PC-9 (cell line): ENCODE data around the gene TMEM242. TPM values are rescaled to one million over a fixed set of nuclear protein-coding genes. Genes with fewer than 3 reads are reported as not detected.

Source experiments
- BruUV-seq: library from RNA; stranded (reverse); fragments of 400-500 nt; replicated peaks from 2 replicates; lab custom pipeline; 2021; lab: Mats Ljungman, UMichigan
- CTCF ChIA-PET: fragments of 300-600 bp; sonication (Branson Sonifier 250); formaldehyde crosslinking; loops from one replicate; lab custom pipeline; 2022; ENCODE audit warnings: antibody characterized with exemption; lab: Charles Lee
- POLR2A ChIA-PET: fragments of 300-600 bp; sonication (Branson Sonifier 250); formaldehyde crosslinking; loops from one replicate; lab custom pipeline; 2022; ENCODE audit warnings: antibody characterized with exemption; ENCODE audit not compliant: unreplicated experiment; lab: Charles Lee
- DNase-seq, 2 experiments: peaks; one replicate each; pipeline versions ENCODE4 v3.0.0 to v3.0.0-alpha.2; 2015 to 2022; ENCODE audit warnings: mixed read lengths in 1 of 2
- H2AFZ ChIP-seq: fragments of 200-600 bp; sonication (generic); 2 replicates; pipeline ENCODE4 v1.8.1; 2017; ENCODE audit warnings: antibody characterized with exemption
- H3F3A ChIP-seq: fragments of 200-600 bp; sonication (generic); 2 replicates; pipeline ENCODE4 v1.8.1; 2017; ENCODE audit warnings: antibody characterized with exemption, mild to moderate bottlenecking, low read depth; ENCODE audit not compliant: insufficient read depth
- H3K27ac ChIP-seq: fragments of 200-600 bp; sonication (generic); 2 replicates; pipeline ENCODE4 v1.6.1; 2016; ENCODE audit warnings: mixed run types
- H3K27me3 ChIP-seq: fragments of 200-600 bp; sonication (generic); 2 replicates; pipeline ENCODE4 v1.6.1; 2016; ENCODE audit warnings: low read depth, mixed run types; ENCODE audit not compliant: insufficient read depth
- H3K36me3 ChIP-seq: fragments of 200-600 bp; sonication (generic); 2 replicates; pipeline ENCODE4 v1.6.1; 2016; ENCODE audit warnings: low read depth, mixed run types
- H3K4me1 ChIP-seq: fragments of 200-600 bp; sonication (generic); replicated peaks from 2 replicates; pipeline ENCODE4 v1.6.1; 2016; ENCODE audit warnings: mixed run types; ENCODE audit not compliant: insufficient read depth
- H3K4me2 ChIP-seq: fragments of 200-600 bp; sonication (generic); 2 replicates; pipeline ENCODE4 v1.6.1; 2017; ENCODE audit warnings: mixed run types
- H3K4me3 ChIP-seq: fragments of 200-600 bp; sonication (generic); 2 replicates; pipeline ENCODE4 v1.6.1; 2016; ENCODE audit warnings: mixed run types
- H3K79me2 ChIP-seq: fragments of 200-600 bp; sonication (generic); 2 replicates; pipeline ENCODE4 v1.6.1; 2017; ENCODE audit warnings: low read depth, mixed run types
- H3K9me2 ChIP-seq: fragments of 200-600 bp; sonication (generic); 2 replicates; pipeline ENCODE4 v1.8.1; 2017; ENCODE audit warnings: mild to moderate bottlenecking; ENCODE audit not compliant: insufficient read depth
- H3K9me3 ChIP-seq: fragments of 200-600 bp; sonication (generic); 2 replicates; pipeline ENCODE4 v1.8.1; 2016; ENCODE audit warnings: low read depth; ENCODE audit not compliant: insufficient read depth
- H4K20me1 ChIP-seq: fragments of 200-600 bp; sonication (generic); 2 replicates; pipeline ENCODE4 v1.8.1; 2017; ENCODE audit not compliant: insufficient read depth
- EZH2 ChIP-seq: fragments of 200-600 bp; sonication (generic); IDR thresholded peaks from 2 replicates; pipeline ENCODE4 v1.8.0; 2017; ENCODE audit warnings: antibody characterized with exemption, low read depth
- intact Hi-C: fragments of 100-400 bp; cut with micrococcal nuclease; formaldehyde crosslinking; loops from one replicate; pipeline ENCODE4 v1.10.0; 2022; ENCODE audit not compliant: unreplicated experiment
- total RNA-seq: library from RNA; stranded (reverse); gene quantifications from 2 replicates; pipeline ENCODE4 v1.2.3, GENCODE V29; 2021
- TF ChIP-seq, protein P1 (sequence below): fragments of 200-600 bp; sonication (generic); conservative IDR thresholded peaks from 2 replicates; pipeline ENCODE4 v1.6.1; 2017; ENCODE audit warnings: mixed run types, antibody characterized with exemption, mild to moderate bottlenecking, moderate library complexity

The TMEM242 gene
- total RNA-seq, 1 experiment from 2014 or later = 8.1 TPM

DNA sequence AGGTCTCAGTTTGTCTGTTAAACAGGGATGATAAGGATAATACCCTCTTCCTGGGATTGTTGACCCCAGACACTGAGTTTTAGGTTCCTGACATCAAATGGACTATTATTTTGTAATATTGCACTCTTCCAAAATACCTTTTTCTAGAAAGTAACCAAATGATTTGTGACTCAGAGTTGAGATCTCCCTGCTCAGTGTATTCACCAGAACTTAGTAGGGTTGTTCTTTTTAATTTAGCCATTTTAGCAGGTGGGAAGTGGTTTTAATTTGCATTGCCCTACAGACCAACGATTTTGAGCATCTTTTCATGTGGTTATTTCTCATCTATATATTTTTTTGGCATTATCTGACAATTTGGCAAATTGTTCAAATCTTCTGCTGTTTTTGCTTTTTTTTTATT lies 75.1 kb downstream of the TMEM242 start:
- Histone ChIP-seq H3K4me2 (no peak overlapping the region), H3K9me2 (no peaks in the 10 kb centered on the region), H3K36me3 (no peaks in the 10 kb centered on the region), H3K27me3 (peaks cover 7% of the 10 kb centered on the region; the same call in 1 of the 2 replicates), H4K20me1 (no peaks in the 10 kb centered on the region), H3F3A (no peaks in the 10 kb centered on the region), H3K4me1 (no peaks in the 10 kb centered on the region), H3K79me2 (no peaks in the 10 kb centered on the region), H3K9me3 (peaks cover 3% of the 10 kb centered on the region; the same call in 1 of the 2 replicates), H3K27ac (no peak overlapping the region), H3K4me3 (no peak overlapping the region), H2AFZ (no peak overlapping the region)
- no peak for DNase-seq
- no peak for TF ChIP-seq EZH2
- TF ChIP-seq, protein P1, sequence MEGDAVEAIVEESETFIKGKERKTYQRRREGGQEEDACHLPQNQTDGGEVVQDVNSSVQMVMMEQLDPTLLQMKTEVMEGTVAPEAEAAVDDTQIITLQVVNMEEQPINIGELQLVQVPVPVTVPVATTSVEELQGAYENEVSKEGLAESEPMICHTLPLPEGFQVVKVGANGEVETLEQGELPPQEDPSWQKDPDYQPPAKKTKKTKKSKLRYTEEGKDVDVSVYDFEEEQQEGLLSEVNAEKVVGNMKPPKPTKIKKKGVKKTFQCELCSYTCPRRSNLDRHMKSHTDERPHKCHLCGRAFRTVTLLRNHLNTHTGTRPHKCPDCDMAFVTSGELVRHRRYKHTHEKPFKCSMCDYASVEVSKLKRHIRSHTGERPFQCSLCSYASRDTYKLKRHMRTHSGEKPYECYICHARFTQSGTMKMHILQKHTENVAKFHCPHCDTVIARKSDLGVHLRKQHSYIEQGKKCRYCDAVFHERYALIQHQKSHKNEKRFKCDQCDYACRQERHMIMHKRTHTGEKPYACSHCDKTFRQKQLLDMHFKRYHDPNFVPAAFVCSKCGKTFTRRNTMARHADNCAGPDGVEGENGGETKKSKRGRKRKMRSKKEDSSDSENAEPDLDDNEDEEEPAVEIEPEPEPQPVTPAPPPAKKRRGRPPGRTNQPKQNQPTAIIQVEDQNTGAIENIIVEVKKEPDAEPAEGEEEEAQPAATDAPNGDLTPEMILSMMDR = no peak
- CTCF ChIA-PET = no interaction called here
- POLR2A ChIA-PET = no interaction called here
- intact Hi-C loops = no loop called here
- no TSS peak for BruUV-seq

DNA sequence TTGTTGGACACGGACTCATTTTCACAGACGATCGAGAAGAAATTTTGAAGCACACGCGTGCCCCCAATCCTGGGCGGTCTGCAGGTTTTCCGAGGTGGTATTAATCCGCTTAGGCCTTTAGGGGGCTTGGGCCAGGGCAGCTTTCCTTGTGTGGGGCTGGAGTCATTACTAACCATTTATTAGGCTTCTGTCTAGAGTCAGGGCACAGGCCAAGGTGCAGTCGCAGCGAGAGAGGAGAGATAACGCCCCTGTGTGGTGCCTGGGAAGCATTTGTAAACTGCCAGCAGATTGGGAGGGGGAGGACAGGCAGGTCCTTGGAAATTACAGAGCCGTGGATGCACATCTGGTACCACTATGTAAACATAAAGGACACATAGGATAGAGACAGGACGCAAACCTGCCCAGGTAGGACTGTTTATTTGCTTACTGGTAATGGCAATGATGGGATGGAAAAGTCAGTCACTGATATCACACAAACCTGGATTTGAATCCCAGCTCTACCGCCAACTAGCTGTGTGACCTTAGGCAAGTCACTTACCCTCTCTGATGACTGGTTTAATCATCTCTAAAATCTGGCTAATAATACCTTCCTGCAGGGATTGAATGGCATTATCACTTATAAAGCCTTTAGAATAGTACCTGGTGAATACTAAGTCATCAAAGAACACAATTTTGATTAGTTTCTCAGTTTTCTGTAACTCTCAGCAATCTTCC lies 76.4 kb downstream of the TMEM242 start:
- H3K9me3 ChIP-seq = peaks cover 3% of the 10 kb centered on the region; the same call in 1 of the 2 replicates
- no peaks in the 10 kb centered on the region for H3K9me2 ChIP-seq
- H3K27ac ChIP-seq = no peak overlapping the region
- TF ChIP-seq, protein P1 = no peak
- TF ChIP-seq EZH2 = no peak
- no peak overlapping the region for H2AFZ ChIP-seq
- intact Hi-C loops = no loop called here
- no peaks in the 10 kb centered on the region for H3K36me3 ChIP-seq
- ChIA-PET CTCF (no interaction called here), POLR2A (no interaction called here)
- no peak for DNase-seq
- no peak overlapping the region for H3K4me2 ChIP-seq
- H3K4me3 ChIP-seq = no peak overlapping the region
- BruUV-seq = no TSS peak
- no peaks in the 10 kb centered on the region for H3F3A ChIP-seq
- no peaks in the 10 kb centered on the region for H4K20me1 ChIP-seq
- H3K79me2 ChIP-seq = no peaks in the 10 kb centered on the region
- H3K4me1 ChIP-seq = no peaks in the 10 kb centered on the region
- peaks cover 2% of the 10 kb centered on the region; the same call in 1 of the 2 replicates for H3K27me3 ChIP-seq

DNA sequence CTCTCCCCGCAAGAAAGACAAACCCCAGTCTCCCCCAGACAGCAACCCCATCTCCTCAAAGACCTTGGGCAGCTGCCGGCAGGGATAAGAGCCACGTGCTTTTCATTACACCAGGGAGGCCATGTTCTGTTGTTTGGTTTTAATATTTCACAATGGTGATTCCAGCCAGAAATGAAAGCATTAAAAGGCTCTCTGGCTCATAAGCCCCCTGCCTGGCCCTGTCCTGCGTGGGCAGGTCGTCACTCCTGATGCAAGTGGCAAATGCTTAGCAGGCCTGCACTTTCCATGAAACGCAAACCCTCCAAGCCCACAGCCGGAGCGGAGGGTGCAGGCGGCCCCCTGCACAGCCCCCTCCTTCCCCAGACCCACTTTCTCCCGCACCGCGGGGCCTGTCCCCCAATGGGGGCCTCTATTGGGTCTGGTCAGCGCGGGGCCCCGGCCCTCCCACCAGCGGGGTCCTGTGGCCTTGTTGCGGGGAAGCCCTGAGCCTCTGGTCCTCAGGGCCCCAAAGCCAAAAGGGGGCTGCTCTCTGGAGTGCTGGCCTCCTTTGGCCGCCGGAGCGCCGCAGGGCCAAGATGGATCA lies 77.2 kb downstream of the TMEM242 start:
- Histone ChIP-seq H3K36me3 (no peaks in the 10 kb centered on the region), H4K20me1 (no peaks in the 10 kb centered on the region), H3F3A (no peaks in the 10 kb centered on the region), H3K79me2 (no peaks in the 10 kb centered on the region), H3K4me1 (no peaks in the 10 kb centered on the region), H3K27ac (no peak overlapping the region), H3K4me2 (no peak overlapping the region), H3K9me2 (no peaks in the 10 kb centered on the region), H3K4me3 (no peak overlapping the region), H2AFZ (no peak overlapping the region), H3K27me3 (no peaks in the 10 kb centered on the region; the same call in 1 of the 2 replicates), H3K9me3 (peaks cover 3% of the 10 kb centered on the region; the same call in 1 of the 2 replicates)
- ChIA-PET CTCF (no interaction called here), POLR2A (no interaction called here)
- BruUV-seq = no TSS peak
- no peak for DNase-seq
- no peak for TF ChIP-seq EZH2
- TF ChIP-seq, protein P1 = no peak
- intact Hi-C loops = no loop called here
